HEK293T (cell line): ENCODE results near the gene MEAK7.

ENCODE experiments used
- CTBP1 ChIP-seq: fragments of 450-650 bp; IDR thresholded peaks from 2 replicates; pipeline ENCODE4 v1.6.1; 2016; ENCODE audit warnings: borderline replicate concordance
- FOXM1 ChIP-seq: fragments of 450-650 bp; IDR thresholded peaks from 2 replicates; pipeline ENCODE4 v1.6.1; 2017; ENCODE audit warnings: mild to moderate bottlenecking, borderline replicate concordance
- NFRKB ChIP-seq: fragments of 450-650 bp; IDR thresholded peaks from 2 replicates; pipeline ENCODE4 v1.6.1; 2016; ENCODE audit warnings: mild to moderate bottlenecking, moderate library complexity
- TF ChIP-seq, protein P1 (sequence below): fragments of 450-650 bp; IDR thresholded peaks from 2 replicates; pipeline ENCODE4 v1.6.1; 2016

DNA sequence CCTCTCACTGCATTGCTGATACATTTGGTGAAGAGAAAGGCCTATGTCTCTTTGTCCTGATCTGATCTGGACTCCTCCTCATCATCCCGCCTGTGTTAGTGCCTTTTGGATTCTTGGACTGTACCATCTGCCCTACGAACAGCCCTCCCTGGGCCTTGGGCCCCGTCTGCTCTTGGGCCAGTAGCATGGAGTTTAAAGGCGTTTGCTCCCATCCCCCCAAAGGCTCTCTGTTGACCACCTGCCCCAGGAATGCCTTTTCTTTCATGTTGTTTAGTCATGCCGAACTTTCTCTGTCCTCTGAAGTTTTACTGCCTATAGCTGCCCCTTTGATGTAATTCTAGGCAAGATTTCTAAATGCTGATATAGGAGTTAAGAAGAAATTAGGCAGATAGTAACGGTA, 30.9 kb upstream of the MEAK7 start:
- TF ChIP-seq CTBP1 (no peak), NFRKB (no peak), FOXM1 (no peak)
- TF ChIP-seq, protein P1, sequence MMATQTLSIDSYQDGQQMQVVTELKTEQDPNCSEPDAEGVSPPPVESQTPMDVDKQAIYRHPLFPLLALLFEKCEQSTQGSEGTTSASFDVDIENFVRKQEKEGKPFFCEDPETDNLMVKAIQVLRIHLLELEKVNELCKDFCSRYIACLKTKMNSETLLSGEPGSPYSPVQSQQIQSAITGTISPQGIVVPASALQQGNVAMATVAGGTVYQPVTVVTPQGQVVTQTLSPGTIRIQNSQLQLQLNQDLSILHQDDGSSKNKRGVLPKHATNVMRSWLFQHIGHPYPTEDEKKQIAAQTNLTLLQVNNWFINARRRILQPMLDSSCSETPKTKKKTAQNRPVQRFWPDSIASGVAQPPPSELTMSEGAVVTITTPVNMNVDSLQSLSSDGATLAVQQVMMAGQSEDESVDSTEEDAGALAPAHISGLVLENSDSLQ, result no peak
